GM19455 (cell line): ENCODE results near the gene DLGAP3.
A peak's percentile ranks its signal among the peaks of the same experiment; 100 is the strongest.

ENCODE experiments used
- ATAC-seq: cut with Tn5 transposase; IDR thresholded peaks from one replicate; pipeline ENCODE4 v1.9.1; 2021; ENCODE audit not compliant: unreplicated experiment

DLGAP3 gene

GRCh38 chr1:34868230-34869049 is 61.0 kb downstream of the DLGAP3 start:
- no peak for ATAC-seq

GRCh38 chr1:34867415-34867814 is 62.0 kb downstream of the DLGAP3 start:
- no peak for ATAC-seq

GRCh38 chr1:34866762-34867109 is 62.7 kb downstream of the DLGAP3 start:
- peak; percentile 16 for ATAC-seq

- ATAC-seq = peak; percentile 83
These were observed 63.3 kb downstream of the DLGAP3 start for GRCh38 chr1:34865981-34866761.

GRCh38 chr1:34865573-34865972 is 63.9 kb downstream of the DLGAP3 start:
- no peak for ATAC-seq

GRCh38 chr1:34864759-34865158 is 64.7 kb downstream of the DLGAP3 start:
- ATAC-seq = no peak

- ATAC-seq = no peak
These were observed 65.9 kb downstream of the DLGAP3 start for GRCh38 chr1:34863501-34863900.

GRCh38 chr1:34859446-34860200 is 69.8 kb downstream of the DLGAP3 start, which contains the start of gene SMIM12:
TSS of gene SMIM12 (minus strand) at chr1:34859749. CDS start at chr1:34855977, 3,772 bp downstream.
- peak; percentile 96 for ATAC-seq

- no peak for ATAC-seq
These were observed 70.5 kb downstream of the DLGAP3 start for GRCh38 chr1:34858901-34859445.

GRCh38 chr1:34856697-34857096 is 72.8 kb downstream of the DLGAP3 start:
- ATAC-seq = no peak

- peak; percentile 96 for ATAC-seq
These were observed 76.7 kb downstream of the DLGAP3 start for GRCh38 chr1:34852677-34853217.

GRCh38 chr1:34851431-34852105 is 77.9 kb downstream of the DLGAP3 start:
- ATAC-seq = no peak

GRCh38 chr1:34850382-34850781 is 79.1 kb downstream of the DLGAP3 start:
- ATAC-seq = no peak

- ATAC-seq = no peak
These were observed 82.4 kb downstream of the DLGAP3 start for GRCh38 chr1:34847094-34847493.

GRCh38 chr1:34846265-34846664 is 83.2 kb downstream of the DLGAP3 start:
- ATAC-seq = no peak

GRCh38 chr1:34845131-34845901 is 84.1 kb downstream of the DLGAP3 start:
- no peak for ATAC-seq

GRCh38 chr1:34844252-34844634 is 85.2 kb downstream of the DLGAP3 start:
- no peak for ATAC-seq

GRCh38 chr1:34843392-34844251 is 85.8 kb downstream of the DLGAP3 start:
- no peak for ATAC-seq

GRCh38 chr1:34842952-34843371 is 86.5 kb downstream of the DLGAP3 start:
- ATAC-seq = no peak
